AG09309 (cell line): ENCODE data around the gene YPEL4.

Experiments
- DNase-seq: peaks from one replicate; pipeline ENCODE4 v3.0.0-alpha.2; 2010; ENCODE audit warnings: low read depth
- H3K4me3 ChIP-seq: 2 replicates; pipeline ENCODE4 v1.5.1; 2011; ENCODE audit warnings: mild to moderate bottlenecking, low read depth, low read length, moderate library complexity; ENCODE audit not compliant: control insufficient read depth
- CTCF ChIP-seq: IDR thresholded peaks from 2 replicates; pipeline ENCODE4 v1.5.1; 2011; ENCODE audit warnings: mild to moderate bottlenecking, low read depth, low read length, inconsistent platforms; ENCODE audit not compliant: insufficient read depth, control insufficient read depth; ENCODE audit errors: missing control alignments

YPEL4 gene

GRCh38 chr11:57605028-57605420 lies 44.7 kb downstream of the YPEL4 start:
- TF ChIP-seq CTCF = no peak
- DNase-seq = no peak

GRCh38 chr11:57604296-57605027 lies 45.2 kb downstream of the YPEL4 start:
- H3K4me3 ChIP-seq = no peak overlapping the region
- no peak for TF ChIP-seq CTCF
- no peak for DNase-seq

More at GRCh38 chr11:57605028-57605420, 44.7 kb downstream of the YPEL4 start:
- H3K4me3 ChIP-seq = no peak overlapping the region

- TF ChIP-seq CTCF = no peak
- no peak overlapping the region for H3K4me3 ChIP-seq
- DNase-seq = no peak
Observed at GRCh38 chr11:57601297-57601696, 48.4 kb downstream of the YPEL4 start.

- H3K4me3 ChIP-seq = no peak overlapping the region
- no peak for TF ChIP-seq CTCF
- DNase-seq = no peak
Observed at GRCh38 chr11:57599381-57599780, 50.3 kb downstream of the YPEL4 start.

GRCh38 chr11:57598831-57599155 lies 50.9 kb downstream of the YPEL4 start:
- DNase-seq = no peak
- no peak overlapping the region for H3K4me3 ChIP-seq
- no peak for TF ChIP-seq CTCF

- peak overlapping the region; percentile 47 for H3K4me3 ChIP-seq
- no peak for TF ChIP-seq CTCF
- no peak for DNase-seq
Observed at GRCh38 chr11:57597916-57598830, 51.5 kb downstream of the YPEL4 start.
